ENCODE measurements around the gene ABLIM3.

ABLIM3 gene

GRCh38 chr5:149239917-149240316 lies 98.6 kb downstream of the ABLIM3 start:
- POLR2A ChIA-PET: no interaction called here
- no peak for DNase-seq (ENCODE audit: low read depth, low spot score)
- CTCF ChIA-PET: interaction anchor here (1.6 to 8.4 kb wide), 5 partner anchors 10 to 108 kb away, joined by 6 to 71 read pairs (median 21); partner anchors contain the start of gene ABLIM3
- TF ChIP-seq CTCF (IDR thresholded peaks at IDR 0.05; ENCODE audit: insufficient read depth, low read length, missing control alignments): no peak
- no peak overlapping the region for H3K4me3 ChIP-seq (ENCODE audit: low read depth, low read length)

GRCh38 chr5:149240354-149240998 lies 99.2 kb downstream of the ABLIM3 start:
- TF ChIP-seq CTCF (IDR thresholded peaks at IDR 0.05; ENCODE audit: insufficient read depth, low read length, missing control alignments): no peak
- CTCF ChIA-PET: interaction anchor here (1.1 to 8.4 kb wide), 7 partner anchors 10 to 115 kb away, joined by 4 to 71 read pairs (median 8); partner anchors contain the start of gene ABLIM3
- no peak overlapping the region for H3K4me3 ChIP-seq (ENCODE audit: low read depth, low read length)
- POLR2A ChIA-PET: no interaction called here
- no peak for DNase-seq (ENCODE audit: low read depth, low spot score)

- no peak overlapping the region for H3K4me3 ChIP-seq (ENCODE audit: low read depth, low read length)
- ChIA-PET CTCF (interaction anchor here (2.3 to 8.4 kb wide), 4 partner anchors 12 to 111 kb away, joined by 8 to 71 read pairs (median 38); partner anchors contain the start of gene ABLIM3), POLR2A (no interaction called here)
- no peak for TF ChIP-seq CTCF (IDR thresholded peaks at IDR 0.05; ENCODE audit: insufficient read depth, low read length, missing control alignments)
- no peak for DNase-seq (ENCODE audit: low read depth, low spot score)
Measured at GRCh38 chr5:149242339-149242738, 101.0 kb downstream of the ABLIM3 start.

GRCh38 chr5:149246906-149247305 lies 105.6 kb downstream of the ABLIM3 start:
- ChIA-PET CTCF (interaction anchor here (0.7 to 2.8 kb wide), 5 partner anchors 17 to 117 kb away, joined by 3 to 10 read pairs (median 6); partner anchors contain the start of gene ABLIM3), POLR2A (no interaction called here)
- H3K4me3 ChIP-seq (ENCODE audit: low read depth, low read length): no peak overlapping the region
- DNase-seq (ENCODE audit: low read depth, low spot score): no peak
- no peak for TF ChIP-seq CTCF (IDR thresholded peaks at IDR 0.05; ENCODE audit: insufficient read depth, low read length, missing control alignments)

- TF ChIP-seq CTCF (IDR thresholded peaks at IDR 0.05; ENCODE audit: insufficient read depth, low read length, missing control alignments): no peak
- H3K4me3 ChIP-seq (ENCODE audit: low read depth, low read length): no peak overlapping the region
- CTCF ChIA-PET: interaction anchor here (1.0 to 2.8 kb wide), 5 partner anchors 9 to 133 kb away, joined by 3 to 10 read pairs (median 8); no protein-coding TSS in a partner anchor
- POLR2A ChIA-PET: no interaction called here
- no peak for DNase-seq (ENCODE audit: low read depth, low spot score)
Measured at GRCh38 chr5:149247726-149248125, 106.4 kb downstream of the ABLIM3 start.

- no peak for TF ChIP-seq CTCF (IDR thresholded peaks at IDR 0.05; ENCODE audit: insufficient read depth, low read length, missing control alignments)
- POLR2A ChIA-PET: no interaction called here
- H3K4me3 ChIP-seq (ENCODE audit: low read depth, low read length): no peak overlapping the region
- CTCF ChIA-PET: interaction anchor here (1.5 kb wide), 1 partner anchor 13 kb away, joined by 4 read pairs; no protein-coding TSS in a partner anchor
- DNase-seq (ENCODE audit: low read depth, low spot score): no peak
Measured at GRCh38 chr5:149251546-149251945, 110.3 kb downstream of the ABLIM3 start.

Measured in AG04449 (cell line).